ENCODE data around the gene PLEKHG2.

Gene PLEKHG2

GRCh38 chr19:39428283-39429112 lies 16.0 kb downstream of the PLEKHG2 start:
- H3K4me1 ChIP-seq: peaks cover 11 to 48% (median 36%) of the 10 kb centered on the region in 10 experiments
- TF ChIP-seq Cebpa-rat (IDR thresholded peaks at IDR 0.05): no peak
- H3K27ac ChIP-seq: peak overlapping the region in 6 of 11 experiments; percentile 11 to 35 (median 25); a peak in 5 of 22 replicates
- H3K27me3 ChIP-seq: no peaks in the 10 kb centered on the region
- H3K4me2 ChIP-seq: peak overlapping the region in 1 of 11 experiments; percentile 9; a peak in 1 of 22 replicates
- peaks cover 42 to 54% (median 47%) of the 10 kb centered on the region in 11 experiments for H3K36me3 ChIP-seq
- H3K9ac ChIP-seq: peak overlapping the region in 10 of 11 experiments; percentile 14 to 48 (median 31); a peak in 10 of 22 replicates
- H4K20me1 ChIP-seq: peaks cover 17 to 100% (median 79%) of the 10 kb centered on the region in 11 experiments; a peak in 21 of 22 replicates
- H3K9me3 ChIP-seq (replicated peaks in 1 of 11): no peaks in the 10 kb centered on the region
- H3K4me3 ChIP-seq: no peak overlapping the region

- Histone ChIP-seq H3K9me3 (replicated peaks in 1 of 11) (no peaks in the 10 kb centered on the region), H3K36me3 (peaks cover 32 to 49% (median 41%) of the 10 kb centered on the region in 11 experiments), H3K27ac (peak overlapping the region; percentile 17 to 90 (median 47); a peak in 19 of 22 replicates), H4K20me1 (peaks cover 26 to 94% (median 71%) of the 10 kb centered on the region in 11 experiments; a peak in 21 of 22 replicates), H3K9ac (peak overlapping the region in 9 of 11 experiments; percentile 4 to 79 (median 46); a peak in 15 of 22 replicates), H3K27me3 (no peaks in the 10 kb centered on the region), H3K4me3 (no peak overlapping the region), H3K4me2 (peak overlapping the region in 10 of 11 experiments; percentile 7 to 96 (median 60); a peak in 17 of 22 replicates), H3K4me1 (peaks cover 26 to 64% (median 52%) of the 10 kb centered on the region in 10 experiments)
- TF ChIP-seq Cebpa-rat (IDR thresholded peaks at IDR 0.05): peak in 1 of 11 experiments; percentile 16; a peak in 2 of 22 replicates
Measured at GRCh38 chr19:39430675-39431593, 18.5 kb downstream of the PLEKHG2 start.

- Histone ChIP-seq H3K27me3 (no peaks in the 10 kb centered on the region), H3K9me3 (replicated peaks in 1 of 11) (no peaks in the 10 kb centered on the region), H3K4me2 (peak overlapping the region in 7 of 11 experiments; percentile 88 to 96 (median 93); a peak in 11 of 22 replicates), H3K4me3 (peak overlapping the region in 1 of 10 experiments; percentile 96; a peak in 1 of 20 replicates), H3K36me3 (peaks cover 30 to 48% (median 41%) of the 10 kb centered on the region in 11 experiments), H4K20me1 (peaks cover 26 to 78% (median 62%) of the 10 kb centered on the region in 11 experiments; a peak in 21 of 22 replicates), H3K27ac (peak overlapping the region in 3 of 11 experiments; percentile 39 to 97 (median 81); a peak in 3 of 22 replicates), H3K4me1 (peaks cover 35 to 70% (median 60%) of the 10 kb centered on the region in 10 experiments), H3K9ac (peak overlapping the region in 5 of 11 experiments; percentile 14 to 99 (median 98); a peak in 10 of 22 replicates)
- TF ChIP-seq Cebpa-rat (IDR thresholded peaks at IDR 0.05): no peak
Measured at GRCh38 chr19:39432677-39433025, 20.2 kb downstream of the PLEKHG2 start.

GRCh38 chr19:39433480-39434079 lies 21.1 kb downstream of the PLEKHG2 start:
- Histone ChIP-seq H3K4me2 (peak overlapping the region; percentile 82 to 96 (median 92)), H3K27ac (peak overlapping the region in 10 of 11 experiments; percentile 70 to 98 (median 96); a peak in 18 of 22 replicates), H3K36me3 (peaks cover 30 to 48% (median 41%) of the 10 kb centered on the region in 11 experiments), H3K4me3 (peak overlapping the region in 9 of 10 experiments; percentile 91 to 99 (median 97); a peak in 16 of 20 replicates), H3K27me3 (no peaks in the 10 kb centered on the region), H4K20me1 (peaks cover 26 to 69% (median 55%) of the 10 kb centered on the region in 11 experiments; a peak in 21 of 22 replicates), H3K4me1 (peaks cover 30 to 63% (median 58%) of the 10 kb centered on the region in 10 experiments), H3K9ac (peak overlapping the region; percentile 94 to 99 (median 97); a peak in 21 of 22 replicates), H3K9me3 (replicated peaks in 1 of 11) (no peaks in the 10 kb centered on the region)
- TF ChIP-seq Cebpa-rat (IDR thresholded peaks at IDR 0.05): no peak

GRCh38 chr19:39434123-39435076 lies 21.9 kb downstream of the PLEKHG2 start:
- H3K36me3 ChIP-seq: peaks cover 30 to 48% (median 41%) of the 10 kb centered on the region in 11 experiments
- H3K4me1 ChIP-seq: peaks cover 27 to 61% (median 57%) of the 10 kb centered on the region in 10 experiments
- H3K4me3 ChIP-seq: peak overlapping the region; percentile 89 to 99 (median 96)
- no peak for TF ChIP-seq Cebpa-rat (IDR thresholded peaks at IDR 0.05)
- peak overlapping the region; percentile 82 to 96 (median 92) for H3K4me2 ChIP-seq
- H3K9ac ChIP-seq: peak overlapping the region; percentile 94 to 99 (median 97)
- peaks cover 26 to 60% (median 50%) of the 10 kb centered on the region in 11 experiments; a peak in 21 of 22 replicates for H4K20me1 ChIP-seq
- no peaks in the 10 kb centered on the region for H3K27me3 ChIP-seq
- H3K9me3 ChIP-seq (replicated peaks in 1 of 11): no peaks in the 10 kb centered on the region
- H3K27ac ChIP-seq: peak overlapping the region; percentile 70 to 98 (median 95)

- TF ChIP-seq Cebpa-rat (IDR thresholded peaks at IDR 0.05): no peak
- Histone ChIP-seq H3K27me3 (no peaks in the 10 kb centered on the region), H3K9ac (peak within 1 kb of the TSS; percentile 94 to 99 (median 97)), H3K4me1 (peaks cover 27 to 57% (median 53%) of the 10 kb centered on the region in 10 experiments), H3K36me3 (peaks cover 30 to 47% (median 41%) of the 10 kb centered on the region in 11 experiments), H3K27ac (peak within 1 kb of the TSS; percentile 83 to 98 (median 95)), H3K9me3 (replicated peaks in 1 of 11) (no peaks in the 10 kb centered on the region), H3K4me3 (peak within 1 kb of the TSS; percentile 89 to 99 (median 96)), H3K4me2 (peak within 1 kb of the TSS; percentile 91 to 98 (median 95)), H4K20me1 (peaks cover 26 to 49% (median 44%) of the 10 kb centered on the region in 11 experiments; a peak in 21 of 22 replicates)
Measured at GRCh38 chr19:39435499-39436349, 23.3 kb downstream of the PLEKHG2 start, which contains the start of gene RPS16. RPS16 (minus strand) TSS chr19:39435949; CDS start chr19:39435895, 54 bp downstream.

Data from BLaER1 treated with 17β-estradiol and CSF1 and Interleukin-3, amounts not matched to agents 10 nM and 100 nM (cell line).